Spleen (tissue), 7 donors: ENCODE results near the gene TEX10.

ENCODE experiments used
- CTCF ChIP-seq, 11 experiments: fragments of 200-600 bp in 7 of 11; fragments of 450-650 bp in 4 of 11; sonication (generic) in 4 of 11; IDR thresholded peaks in 8 of 11; conservative IDR thresholded peaks in 3 of 11; 1 replicate in 7 of 11; 2 replicates in 4 of 11; pipeline versions ENCODE4 v1.4.0 to v1.8.0; 2016 to 2021; ENCODE audit warnings: antibody characterized with exemption in 11 of 11, inconsistent platforms in 4 of 11, mild to moderate bottlenecking in 1 of 11
- POLR2A ChIP-seq, 3 donors: fragments of 450-650 bp; IDR thresholded peaks; one replicate each; pipeline ENCODE4 v1.5.1; 2017; ENCODE audit warnings: antibody characterized with exemption in 3 of 3, mild to moderate bottlenecking in 1 of 3
- POLR2AphosphoS5 ChIP-seq, 3 donors: sonication (generic); formaldehyde crosslinking; IDR thresholded peaks; one replicate each; pipeline ENCODE4 v1.5.1; 2017; ENCODE audit warnings: antibody characterized with exemption in 3 of 3
- donor health status: DM: no; HTN: no; CAD: no; lungs with moderate emphysema.
- donor health status: DM: no; HTN: no; CAD: no.
- donor health status: DM: no; HTN: no; CAD: no.

GRCh38 chr9:100286257-100286656, 66.5 kb downstream of the TEX10 start:
- no peak for TF ChIP-seq CTCF (IDR thresholded peaks at IDR 0.05 in 8 of 11, conservative IDR thresholded peaks at IDR 0.05 in 3 of 11)
- no peak for TF ChIP-seq POLR2A (IDR thresholded peaks at IDR 0.05)
- TF ChIP-seq POLR2AphosphoS5 (IDR thresholded peaks at IDR 0.05), result no peak
